Measurements from ENCODE around the gene TMEM94.

DNA sequence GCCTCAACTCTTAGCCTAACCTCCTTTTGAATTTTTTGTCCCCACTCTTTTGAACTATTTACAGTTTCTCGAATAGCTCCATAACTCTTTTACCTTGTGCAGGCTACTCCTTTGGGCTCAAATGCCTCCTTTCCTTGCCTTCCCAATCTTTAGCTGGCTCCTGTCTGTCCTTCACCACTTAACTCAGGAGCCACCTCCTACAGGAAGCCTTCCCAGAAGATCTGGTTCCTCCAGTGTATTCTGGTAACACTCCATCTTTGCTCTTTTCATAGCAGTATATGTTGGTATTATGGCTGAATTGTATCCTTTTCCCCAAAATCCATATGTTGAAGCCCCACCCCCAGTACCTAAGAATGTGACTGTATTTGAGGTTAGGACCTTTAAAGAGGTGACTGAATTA, 41.9 kb upstream of the TMEM94 start:
- no peak for TF ChIP-seq CHD1 (IDR thresholded peaks at IDR 0.05; ENCODE audit: low read depth, low read length)
- TF ChIP-seq, protein P1, sequence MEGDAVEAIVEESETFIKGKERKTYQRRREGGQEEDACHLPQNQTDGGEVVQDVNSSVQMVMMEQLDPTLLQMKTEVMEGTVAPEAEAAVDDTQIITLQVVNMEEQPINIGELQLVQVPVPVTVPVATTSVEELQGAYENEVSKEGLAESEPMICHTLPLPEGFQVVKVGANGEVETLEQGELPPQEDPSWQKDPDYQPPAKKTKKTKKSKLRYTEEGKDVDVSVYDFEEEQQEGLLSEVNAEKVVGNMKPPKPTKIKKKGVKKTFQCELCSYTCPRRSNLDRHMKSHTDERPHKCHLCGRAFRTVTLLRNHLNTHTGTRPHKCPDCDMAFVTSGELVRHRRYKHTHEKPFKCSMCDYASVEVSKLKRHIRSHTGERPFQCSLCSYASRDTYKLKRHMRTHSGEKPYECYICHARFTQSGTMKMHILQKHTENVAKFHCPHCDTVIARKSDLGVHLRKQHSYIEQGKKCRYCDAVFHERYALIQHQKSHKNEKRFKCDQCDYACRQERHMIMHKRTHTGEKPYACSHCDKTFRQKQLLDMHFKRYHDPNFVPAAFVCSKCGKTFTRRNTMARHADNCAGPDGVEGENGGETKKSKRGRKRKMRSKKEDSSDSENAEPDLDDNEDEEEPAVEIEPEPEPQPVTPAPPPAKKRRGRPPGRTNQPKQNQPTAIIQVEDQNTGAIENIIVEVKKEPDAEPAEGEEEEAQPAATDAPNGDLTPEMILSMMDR (conservative IDR thresholded peaks at IDR 0.05; ENCODE audit: low read depth, low read length) = no peak
- no peak for TF ChIP-seq MXI1 (IDR thresholded peaks at IDR 0.05; ENCODE audit: borderline replicate concordance, low read depth, low read length)
- TF ChIP-seq POLR2A (IDR thresholded peaks at IDR 0.05; ENCODE audit: low read depth, low read length) = no peak
- TF ChIP-seq RCOR1 (IDR thresholded peaks at IDR 0.05; ENCODE audit: insufficient replicate concordance, low read length) = no peak
- TF ChIP-seq RAD21 (IDR thresholded peaks at IDR 0.05; ENCODE audit: low read length) = no peak
- TF ChIP-seq, protein P2, sequence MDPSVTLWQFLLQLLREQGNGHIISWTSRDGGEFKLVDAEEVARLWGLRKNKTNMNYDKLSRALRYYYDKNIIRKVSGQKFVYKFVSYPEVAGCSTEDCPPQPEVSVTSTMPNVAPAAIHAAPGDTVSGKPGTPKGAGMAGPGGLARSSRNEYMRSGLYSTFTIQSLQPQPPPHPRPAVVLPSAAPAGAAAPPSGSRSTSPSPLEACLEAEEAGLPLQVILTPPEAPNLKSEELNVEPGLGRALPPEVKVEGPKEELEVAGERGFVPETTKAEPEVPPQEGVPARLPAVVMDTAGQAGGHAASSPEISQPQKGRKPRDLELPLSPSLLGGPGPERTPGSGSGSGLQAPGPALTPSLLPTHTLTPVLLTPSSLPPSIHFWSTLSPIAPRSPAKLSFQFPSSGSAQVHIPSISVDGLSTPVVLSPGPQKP (IDR thresholded peaks at IDR 0.05; ENCODE audit: borderline replicate concordance, low read depth, low read length) = no peak
- no peak for TF ChIP-seq NFE2L2 (IDR thresholded peaks at IDR 0.05; ENCODE audit: low read depth, low read length)

Measured in IMR-90 (cell line).